IMR-90 (cell line): ENCODE results near the gene SYN1. TPM values are rescaled to one million over a fixed set of nuclear protein-coding genes. Genes with fewer than 3 reads are reported as not detected.

Experiments used
- ATAC-seq: fragments of 200-7000 bp; cut with Tn5 transposase; 2 replicates; pipeline ENCODE4 v1.9.1; 2020; ENCODE audit warnings: low read depth, mild to moderate bottlenecking, moderate library complexity
- BruUV-seq: library from RNA; stranded (reverse); fragments of 400-500 nt; replicated peaks from 2 replicates; lab custom pipeline; 2021; lab: Mats Ljungman, UMichigan
- CTCF ChIA-PET: fragments of 300-600 bp; formaldehyde crosslinking; extraction: SDS; loops from one replicate; lab custom pipeline; 2021; ENCODE audit warnings: antibody characterized with exemption; lab: Yijun Ruan, JAX
- POLR2A ChIA-PET: fragments of 300-600 bp; sonication (Branson Sonifier 250); formaldehyde crosslinking; loops from one replicate; lab custom pipeline; 2022; ENCODE audit warnings: antibody characterized with exemption; ENCODE audit not compliant: unreplicated experiment; lab: Charles Lee
- DNase-seq: peaks from one replicate; pipeline ENCODE4 v3.0.0; 2013
- H2AFZ ChIP-seq: replicated peaks from 2 replicates; pipeline ENCODE3; 2013; ENCODE audit warnings: low read length, mild to moderate bottlenecking; ENCODE audit not compliant: poor library complexity
- H2AK5ac ChIP-seq: 2 replicates; pipeline ENCODE4 v1.6.1; 2013; ENCODE audit warnings: low read depth, low read length, inconsistent platforms
- H2AK9ac ChIP-seq: replicated peaks from 2 replicates; pipeline ENCODE3; 2013; ENCODE audit warnings: mild to moderate bottlenecking, low read depth, low read length, moderate library complexity; ENCODE audit not compliant: poor library complexity
- H2BK120ac ChIP-seq: 2 replicates; pipeline ENCODE4 v1.6.1; 2013; ENCODE audit warnings: low read depth, low read length, inconsistent platforms
- H2BK15ac ChIP-seq: 3 replicates; pipeline ENCODE4 v1.6.1; 2013; ENCODE audit warnings: low read depth, low read length, inconsistent platforms
- H2BK20ac ChIP-seq: 2 replicates; pipeline ENCODE4 v1.6.1; 2013; ENCODE audit warnings: low read depth, mild to moderate bottlenecking, inconsistent platforms, low read length, moderate library complexity
- H2BK5ac ChIP-seq: 2 replicates; pipeline ENCODE4 v1.6.1; 2013; ENCODE audit warnings: mild to moderate bottlenecking, low read depth, low read length, inconsistent platforms; ENCODE audit not compliant: poor library complexity, severe bottlenecking
- H3K14ac ChIP-seq: replicated peaks from 2 replicates; pipeline ENCODE4 v1.6.1; 2013; ENCODE audit warnings: low read depth, low read length, inconsistent platforms
- H3K18ac ChIP-seq: 2 replicates; pipeline ENCODE4 v1.6.1; 2013; ENCODE audit warnings: low read depth, low read length, control low read depth
- H3K23ac ChIP-seq: 2 replicates; pipeline ENCODE4 v1.6.1; 2013; ENCODE audit warnings: low read depth, low read length, inconsistent platforms
- H3K27ac ChIP-seq: 2 replicates; pipeline ENCODE4 v1.5.1; 2013; ENCODE audit warnings: mild to moderate bottlenecking, control low read depth, low read length; ENCODE audit not compliant: insufficient read depth
- H3K27me3 ChIP-seq: 2 replicates; pipeline ENCODE4 v1.6.1; 2013; ENCODE audit warnings: low read length; ENCODE audit not compliant: control insufficient read depth, insufficient read depth
- H3K36me3 ChIP-seq: 2 replicates; pipeline ENCODE4 v1.6.1; 2013; ENCODE audit warnings: low read length, mixed read lengths; ENCODE audit not compliant: control insufficient read depth, insufficient read depth
- H3K4ac ChIP-seq: 2 replicates; pipeline ENCODE4 v1.6.1; 2013; ENCODE audit warnings: low read depth, low read length, inconsistent platforms
- H3K4me1 ChIP-seq: 2 replicates; pipeline ENCODE4 v1.6.1; 2013; ENCODE audit warnings: low read length, mixed read lengths; ENCODE audit not compliant: control insufficient read depth, insufficient read depth
- H3K4me2 ChIP-seq: 2 replicates; pipeline ENCODE4 v1.6.1; 2013; ENCODE audit warnings: low read depth, mild to moderate bottlenecking, control low read depth, low read length, moderate library complexity
- H3K4me3 ChIP-seq: 2 replicates; pipeline ENCODE4 v1.5.1; 2013; ENCODE audit warnings: low read depth, mild to moderate bottlenecking, control low read depth, low read length, moderate library complexity; ENCODE audit not compliant: insufficient read depth
- H3K56ac ChIP-seq: 2 replicates; pipeline ENCODE4 v1.6.1; 2013; ENCODE audit warnings: low read length, inconsistent platforms; ENCODE audit not compliant: insufficient read depth; ENCODE audit errors: extremely low read depth
- H3K79me1 ChIP-seq, 2 experiments: 2 replicates each; pipeline ENCODE4 v1.6.1; 2013; ENCODE audit warnings: low read length in 2 of 2, inconsistent platforms in 1 of 2, low read depth in 1 of 2
- H3K9ac ChIP-seq: 2 replicates; pipeline ENCODE4 v1.6.1; 2013; ENCODE audit warnings: low read depth, low read length, control low read depth
- H3K9me1 ChIP-seq: 2 replicates; pipeline ENCODE4 v1.6.1; 2013; ENCODE audit warnings: low read length, inconsistent platforms; ENCODE audit not compliant: insufficient read depth
- H3K9me3 ChIP-seq: 2 replicates; pipeline ENCODE4 v1.6.1; 2013; ENCODE audit warnings: low read length; ENCODE audit not compliant: control insufficient read depth, insufficient read depth
- H4K20me1 ChIP-seq: 2 replicates; pipeline ENCODE4 v1.6.1; 2013; ENCODE audit warnings: low read length, inconsistent platforms; ENCODE audit not compliant: insufficient read depth
- H4K5ac ChIP-seq: 2 replicates; pipeline ENCODE4 v1.6.1; 2013; ENCODE audit warnings: mild to moderate bottlenecking, low read depth, low read length, control low read depth
- H4K8ac ChIP-seq, 2 experiments: 2 replicates each; pipeline ENCODE4 v1.6.1; 2013; ENCODE audit warnings: low read depth in 2 of 2, low read length in 2 of 2, control low read depth in 1 of 2, inconsistent platforms in 1 of 2
- H4K91ac ChIP-seq: 2 replicates; pipeline ENCODE4 v1.6.1; 2013; ENCODE audit warnings: low read depth, low read length, inconsistent platforms; ENCODE audit not compliant: insufficient read depth
- BHLHE40 ChIP-seq: fragments of 150-350 bp; IDR thresholded peaks from 2 replicates; pipeline ENCODE4 v1.6.1; 2016; ENCODE audit warnings: mild to moderate bottlenecking, low read depth, low read length
- CHD1 ChIP-seq: IDR thresholded peaks from 2 replicates; pipeline ENCODE4 v1.6.1; 2012; ENCODE audit warnings: low read depth, low read length, improper control_type of control experiment
- MAZ ChIP-seq: IDR thresholded peaks from 2 replicates; pipeline ENCODE4 v1.6.1; 2012; ENCODE audit warnings: low read depth, mild to moderate bottlenecking, low read length, improper control_type of control experiment, moderate library complexity, borderline replicate concordance
- POLR2A ChIP-seq: IDR thresholded peaks from 2 replicates; pipeline ENCODE4 v1.6.1; 2012; ENCODE audit warnings: mild to moderate bottlenecking, low read depth, low read length
- RAD21 ChIP-seq: IDR thresholded peaks from 2 replicates; pipeline ENCODE4 v1.6.1; 2012; ENCODE audit warnings: low read length, improper control_type of control experiment
- WGBS, 2 experiments: methylation state at CpG; one replicate each; pipeline versions ENCODE4 v1.1.5 to v1.1.7; 2013; ENCODE audit warnings: missing lambda C conversion rate in 2 of 2; ENCODE audit not compliant: insufficient read length in 1 of 2; ENCODE audit errors: extremely low coverage in 2 of 2; 5-methylcytosine and 5-hydroxymethylcytosine counted together
- dilution Hi-C: fragments of 300-500 bp; cut with HindIII; formaldehyde crosslinking; loops from one replicate; pipeline ENCODE4 v1.14.3; 2018; ENCODE audit warnings: low sequenced_read_pairs; ENCODE audit not compliant: unreplicated experiment
- in situ Hi-C: fragments of 300-500 bp; cut with MboI; formaldehyde crosslinking; loops from 3 replicates; pipeline ENCODE4 v1.14.3; 2019; ENCODE audit warnings: low sequenced_read_pairs, inconsistent platforms, mixed read lengths
- intact Hi-C: fragments of 100-400 bp; cut with micrococcal nuclease; formaldehyde crosslinking; loops from 2 replicates; pipeline ENCODE4 v1.10.0; 2022
- polyA plus RNA-seq, 3 experiments: library from polyadenylated mRNA; depleted of rRNA; stranded (reverse); fragments of >200 nt; gene quantifications; 2 replicates each; pipeline ENCODE4 v1.2.3, GENCODE V29; 2012; ENCODE audit warnings: low replicate concordance in 1 of 3
- total RNA-seq: library from RNA; depleted of rRNA; stranded (reverse); fragments of >200 nt; gene quantifications from 2 replicates; pipeline ENCODE4 v1.2.3, GENCODE V29; 2012
- TF ChIP-seq, protein P1 (sequence below): fragments of 150-350 bp; IDR thresholded peaks from 2 replicates; pipeline ENCODE4 v1.6.1; 2016; ENCODE audit warnings: low read depth, mild to moderate bottlenecking, low read length, moderate library complexity, borderline replicate concordance

Gene SYN1
- total and polyA plus RNA-seq, 2 of the 4 experiments (the other 2 are of a cell fraction) = under 0.01 to 0.56 TPM

GRCh38 chrX:47621851-47622250 is 2.2 kb upstream of the SYN1 start:
- no peak overlapping the region for H3K9ac ChIP-seq
- no peak overlapping the region for H2AFZ ChIP-seq
- H3K9me1 ChIP-seq = no peaks in the 10 kb centered on the region
- H3K18ac ChIP-seq = no peak overlapping the region
- no peak overlapping the region for H2BK120ac ChIP-seq
- H2AK9ac ChIP-seq = no peak overlapping the region
- H3K9me3 ChIP-seq = no peaks in the 10 kb centered on the region
- no peak overlapping the region for H4K91ac ChIP-seq
- no peak overlapping the region for H2AK5ac ChIP-seq
- no peak overlapping the region for H3K23ac ChIP-seq
- ATAC-seq = no peak
- no peak for TF ChIP-seq MAZ
- TF ChIP-seq RAD21 = no peak
- TF ChIP-seq POLR2A = no peak
- TF ChIP-seq, protein P1, sequence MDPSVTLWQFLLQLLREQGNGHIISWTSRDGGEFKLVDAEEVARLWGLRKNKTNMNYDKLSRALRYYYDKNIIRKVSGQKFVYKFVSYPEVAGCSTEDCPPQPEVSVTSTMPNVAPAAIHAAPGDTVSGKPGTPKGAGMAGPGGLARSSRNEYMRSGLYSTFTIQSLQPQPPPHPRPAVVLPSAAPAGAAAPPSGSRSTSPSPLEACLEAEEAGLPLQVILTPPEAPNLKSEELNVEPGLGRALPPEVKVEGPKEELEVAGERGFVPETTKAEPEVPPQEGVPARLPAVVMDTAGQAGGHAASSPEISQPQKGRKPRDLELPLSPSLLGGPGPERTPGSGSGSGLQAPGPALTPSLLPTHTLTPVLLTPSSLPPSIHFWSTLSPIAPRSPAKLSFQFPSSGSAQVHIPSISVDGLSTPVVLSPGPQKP = no peak
- no peak for TF ChIP-seq BHLHE40
- TF ChIP-seq CHD1 = no peak
- WGBS, 2 experiments = no CpG with 5 or more reads among the region's 6 CpGs
- no peaks in the 10 kb centered on the region for H3K79me1 ChIP-seq
- no peak overlapping the region for H2BK15ac ChIP-seq
- no TSS peak for BruUV-seq
- no peak overlapping the region for H3K4me2 ChIP-seq
- dilution Hi-C loops (no loop called here), intact Hi-C loops (no loop called here), in situ Hi-C loops (no loop called here)
- no peak for DNase-seq
- ChIA-PET CTCF (no interaction called here), POLR2A (no interaction called here)
- H3K27ac ChIP-seq = no peak overlapping the region
- no peak overlapping the region for H2BK5ac ChIP-seq
- no peaks in the 10 kb centered on the region for H3K36me3 ChIP-seq
- no peak overlapping the region for H3K4ac ChIP-seq
- H3K4me1 ChIP-seq = no peaks in the 10 kb centered on the region
- H4K20me1 ChIP-seq = no peaks in the 10 kb centered on the region
- no peak overlapping the region for H3K56ac ChIP-seq
- H3K4me3 ChIP-seq = no peak overlapping the region
- no peak overlapping the region for H4K5ac ChIP-seq
- H3K14ac ChIP-seq = no peak overlapping the region
- no peak overlapping the region for H2BK20ac ChIP-seq
- H4K8ac ChIP-seq = no peak overlapping the region
- peaks cover 7% of the 10 kb centered on the region; the same call in 1 of the 2 replicates for H3K27me3 ChIP-seq
